Left lung (tissue), 10 donors: ENCODE results near the gene MAST4. TPM values are rescaled to one million over a fixed set of nuclear protein-coding genes. Genes with fewer than 3 reads are reported as not detected.
"Not testable (repeated sequence)": the region's sequence is repeated elsewhere in the genome, so short reads cannot be mapped to it uniquely, and the experiment has no call there.

Experiments used
- ATAC-seq: fragments of 200-7000 bp; cut with Tn5 transposase; one replicate; pipeline ENCODE4 v1.9.1; 2020; ENCODE audit warnings: moderate library complexity
- DNase-seq, 4 donors: peaks; one replicate each; pipeline ENCODE4 v3.0.0-alpha.2; 2013 to 2020
- H3K27ac ChIP-seq, 2 donors: fragments of 200-600 bp; sonication (generic) in 1 of 2; one replicate each; pipeline versions ENCODE4 v1.5.0 to v1.8.0; 2020 to 2021
- H3K27me3 ChIP-seq, 2 donors: fragments of 200-600 bp; sonication (generic) in 1 of 2; one replicate each; pipeline versions ENCODE4 v1.5.0 to v1.8.0; 2020 to 2021
- H3K36me3 ChIP-seq, 2 donors: fragments of 200-600 bp; sonication (generic) in 1 of 2; one replicate each; pipeline versions ENCODE4 v1.5.0 to v1.8.0; 2020 to 2021
- H3K4me1 ChIP-seq, 2 donors: fragments of 200-600 bp; one replicate each; pipeline ENCODE4 v1.8.0; 2021
- H3K4me3 ChIP-seq, 2 donors: fragments of 200-600 bp; sonication (generic) in 1 of 2; one replicate each; pipeline versions ENCODE4 v1.5.0 to v1.8.0; 2020 to 2021; ENCODE audit warnings: mild to moderate bottlenecking in 1 of 2
- H3K9me3 ChIP-seq, 2 donors: fragments of 200-600 bp; sonication (generic) in 1 of 2; one replicate each; pipeline versions ENCODE4 v1.5.0 to v1.8.0; 2020 to 2021
- intact Hi-C, 2 donors: fragments of 100-400 bp; cut with DNase I; formaldehyde crosslinking; loops; one replicate each; pipeline versions ENCODE4 v1.11.2 to v1.14.2; 2022
- polyA plus RNA-seq, 6 donors: library from polyadenylated mRNA; unstranded; fragments of 120-200 nt; gene quantifications; one replicate each; pipeline ENCODE4 v1.2.1, GENCODE V29; 2013; ENCODE audit not compliant: insufficient read length in 6 of 6
- total RNA-seq, 2 donors: library from RNA; stranded (reverse); fragmentation: NEBNext Ultra II Directional; extraction: Animal tissue kit (Norgen Biotek cat#: 25700); gene quantifications; one replicate each; pipeline ENCODE4 v1.2.1, GENCODE V29; 2021
- TF ChIP-seq, protein P1 (sequence below), 2 donors: fragments of 200-600 bp; sonication (generic) in 1 of 2; IDR thresholded peaks; one replicate each; pipeline versions ENCODE4 v1.5.0 to v1.8.0; 2021; ENCODE audit warnings: antibody characterized with exemption in 2 of 2
- donor health status: DM: no; HTN: yes; CAD: no.
- donor health status: DM: no; HTN: no; CAD: no.

The MAST4 gene
- total and polyA plus RNA-seq, 8 donors = 47.7 to 57.6 (median 53.0) TPM

DNA sequence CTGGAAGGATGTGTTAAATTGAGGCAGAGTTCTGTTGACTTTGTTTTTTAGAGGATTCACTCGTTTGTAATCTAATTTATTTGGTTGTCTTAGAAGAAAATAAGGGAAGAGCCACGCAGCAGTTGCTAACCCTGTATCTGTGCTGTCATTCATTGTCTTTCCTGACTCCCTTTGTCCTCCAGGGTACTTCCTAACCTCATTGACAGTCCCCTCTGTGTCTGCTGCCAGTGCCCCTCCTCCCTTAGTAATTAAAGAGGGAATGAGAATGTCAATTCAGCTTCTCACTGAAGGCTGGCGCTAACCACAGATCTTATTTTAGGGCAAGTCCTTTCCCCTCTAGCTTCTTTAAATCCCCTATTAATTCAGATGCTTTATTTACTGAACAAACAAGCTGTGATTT is 84.0 kb downstream of the MAST4 start:
- H3K9me3 ChIP-seq = no peaks in the 10 kb centered on the region
- DNase-seq (no peak), ATAC-seq (no peak)
- no peaks in the 10 kb centered on the region for H3K4me1 ChIP-seq
- TF ChIP-seq, protein P1, sequence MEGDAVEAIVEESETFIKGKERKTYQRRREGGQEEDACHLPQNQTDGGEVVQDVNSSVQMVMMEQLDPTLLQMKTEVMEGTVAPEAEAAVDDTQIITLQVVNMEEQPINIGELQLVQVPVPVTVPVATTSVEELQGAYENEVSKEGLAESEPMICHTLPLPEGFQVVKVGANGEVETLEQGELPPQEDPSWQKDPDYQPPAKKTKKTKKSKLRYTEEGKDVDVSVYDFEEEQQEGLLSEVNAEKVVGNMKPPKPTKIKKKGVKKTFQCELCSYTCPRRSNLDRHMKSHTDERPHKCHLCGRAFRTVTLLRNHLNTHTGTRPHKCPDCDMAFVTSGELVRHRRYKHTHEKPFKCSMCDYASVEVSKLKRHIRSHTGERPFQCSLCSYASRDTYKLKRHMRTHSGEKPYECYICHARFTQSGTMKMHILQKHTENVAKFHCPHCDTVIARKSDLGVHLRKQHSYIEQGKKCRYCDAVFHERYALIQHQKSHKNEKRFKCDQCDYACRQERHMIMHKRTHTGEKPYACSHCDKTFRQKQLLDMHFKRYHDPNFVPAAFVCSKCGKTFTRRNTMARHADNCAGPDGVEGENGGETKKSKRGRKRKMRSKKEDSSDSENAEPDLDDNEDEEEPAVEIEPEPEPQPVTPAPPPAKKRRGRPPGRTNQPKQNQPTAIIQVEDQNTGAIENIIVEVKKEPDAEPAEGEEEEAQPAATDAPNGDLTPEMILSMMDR (IDR thresholded peaks at IDR 0.05) = no peak
- intact Hi-C loops = no loop called here
- no peak overlapping the region for H3K27ac ChIP-seq
- no peak overlapping the region for H3K4me3 ChIP-seq
- no peaks in the 10 kb centered on the region for H3K36me3 ChIP-seq
- H3K27me3 ChIP-seq = no peaks in the 10 kb centered on the region

DNA sequence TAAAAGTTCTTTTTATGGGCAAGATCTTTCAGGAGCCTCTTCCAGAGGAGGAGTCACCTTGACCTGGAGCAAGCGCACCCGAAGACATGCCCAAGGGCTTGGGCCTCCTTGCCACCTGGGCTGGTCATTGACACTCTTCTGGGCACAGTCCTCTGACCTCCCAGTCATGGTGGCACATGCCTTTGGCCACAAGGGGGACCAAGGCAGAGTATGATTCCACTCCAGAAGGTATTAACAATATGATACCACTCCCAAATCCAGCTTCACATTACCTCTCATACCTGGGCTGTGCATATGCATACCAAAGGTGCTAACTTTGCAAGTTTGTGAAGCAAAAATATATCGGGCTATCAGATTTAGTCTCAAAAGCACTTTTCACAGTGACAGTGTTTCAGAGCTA is 84.6 kb downstream of the MAST4 start:
- no peak overlapping the region for H3K27ac ChIP-seq
- intact Hi-C loops = no loop called here
- no peaks in the 10 kb centered on the region for H3K27me3 ChIP-seq
- H3K4me3 ChIP-seq = no peak overlapping the region
- ATAC-seq (no peak), DNase-seq (no peak)
- H3K4me1 ChIP-seq = no peaks in the 10 kb centered on the region
- no peaks in the 10 kb centered on the region for H3K36me3 ChIP-seq
- H3K9me3 ChIP-seq = no peaks in the 10 kb centered on the region
- TF ChIP-seq, protein P1 (IDR thresholded peaks at IDR 0.05) = no peak

DNA sequence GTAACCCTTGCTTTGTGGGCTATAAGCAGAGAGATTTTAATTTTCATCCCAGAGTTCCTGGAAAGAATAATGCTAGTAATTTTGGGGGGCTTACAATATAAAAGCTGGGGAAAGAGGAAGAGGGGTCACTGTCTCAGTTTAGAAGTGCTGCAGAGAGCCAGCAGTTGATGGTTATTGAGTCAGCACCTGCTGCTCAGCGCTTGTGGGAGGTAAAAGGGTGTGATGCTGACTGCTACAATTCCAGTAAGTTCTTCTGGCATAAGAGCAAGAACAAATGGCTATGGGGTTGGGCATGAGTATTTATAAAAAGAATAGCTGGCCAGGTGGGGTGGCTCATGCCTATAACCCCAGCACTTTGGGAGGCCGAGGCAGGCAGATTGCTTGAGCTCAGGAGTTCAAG is 88.5 kb downstream of the MAST4 start:
- no peaks in the 10 kb centered on the region for H3K9me3 ChIP-seq
- H3K27me3 ChIP-seq = no peaks in the 10 kb centered on the region
- intact Hi-C loops = no loop called here
- no peak overlapping the region for H3K27ac ChIP-seq
- no peaks in the 10 kb centered on the region for H3K36me3 ChIP-seq
- H3K4me1 ChIP-seq = no peaks in the 10 kb centered on the region
- ATAC-seq (no peak), DNase-seq (no peak)
- no peak overlapping the region for H3K4me3 ChIP-seq
- TF ChIP-seq, protein P1 (IDR thresholded peaks at IDR 0.05) = no peak

DNA sequence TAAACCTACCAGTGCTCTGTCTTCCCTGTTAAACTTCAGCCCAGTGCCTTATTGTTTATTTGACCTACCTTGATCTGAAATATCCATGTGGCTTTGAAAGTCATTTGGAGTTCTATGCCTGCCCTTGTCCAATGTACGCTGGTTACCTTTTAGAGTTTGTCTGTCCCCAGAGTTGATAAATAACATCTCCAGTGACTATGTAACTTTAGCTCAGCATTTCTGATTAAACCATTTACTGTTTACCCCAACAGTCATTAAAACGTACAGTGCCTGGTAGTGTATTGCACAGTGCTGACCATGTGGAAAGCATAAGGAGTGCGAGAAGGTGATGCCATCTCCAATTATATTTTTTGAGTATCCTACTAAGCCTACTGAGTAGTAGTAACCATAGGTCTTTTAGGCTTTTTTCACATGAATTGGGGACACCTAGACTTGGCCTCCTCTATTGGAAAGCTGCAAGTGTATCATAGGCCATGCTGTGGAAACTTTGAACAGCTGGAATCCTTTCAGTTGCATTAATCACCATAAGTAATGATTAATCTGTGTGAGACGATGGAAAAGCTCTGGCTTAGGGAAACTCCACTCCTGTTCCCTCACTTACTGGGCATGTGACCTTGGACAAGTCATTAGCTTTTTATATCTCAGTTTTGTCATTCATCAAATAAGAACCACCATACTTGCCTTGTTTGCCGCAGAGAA is 93.5 kb downstream of the MAST4 start:
- H3K27me3 ChIP-seq = no peaks in the 10 kb centered on the region
- DNase-seq = no peak
- no peak overlapping the region for H3K4me3 ChIP-seq
- H3K27ac ChIP-seq = no peak overlapping the region
- intact Hi-C loops = no loop called here
- H3K36me3 ChIP-seq = no peaks in the 10 kb centered on the region
- TF ChIP-seq, protein P1 (IDR thresholded peaks at IDR 0.05) = no peak
- no peaks in the 10 kb centered on the region for H3K4me1 ChIP-seq
- no peaks in the 10 kb centered on the region for H3K9me3 ChIP-seq
- ATAC-seq = no peak

DNA sequence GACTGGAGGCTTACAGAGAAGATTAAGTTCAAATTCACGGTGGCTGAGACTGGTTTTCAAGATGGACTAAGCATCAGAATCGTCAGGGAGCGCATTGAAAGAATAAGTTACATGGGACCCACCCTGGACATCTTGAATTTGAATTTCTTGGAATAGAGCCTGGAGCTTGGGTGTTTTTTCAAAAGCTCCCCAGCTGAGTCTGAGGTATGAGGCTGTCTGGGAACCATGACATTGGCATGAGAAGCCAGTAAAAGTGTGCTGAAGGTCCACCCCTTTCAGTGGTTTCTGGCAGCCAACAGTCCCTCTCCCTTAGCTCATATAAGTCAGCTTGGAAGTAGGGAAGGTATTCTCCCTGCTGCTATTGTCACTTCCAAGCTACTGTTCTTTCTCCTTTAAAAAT is 97.8 kb downstream of the MAST4 start:
- Histone ChIP-seq H3K9me3 (no peaks in the 10 kb centered on the region), H3K36me3 (no peaks in the 10 kb centered on the region), H3K27ac (no peak overlapping the region), H3K27me3 (no peaks in the 10 kb centered on the region), H3K4me3 (no peak overlapping the region), H3K4me1 (no peaks in the 10 kb centered on the region)
- intact Hi-C loops = no loop called here
- no peak for DNase-seq
- TF ChIP-seq, protein P1 (IDR thresholded peaks at IDR 0.05) = no peak
- no peak for ATAC-seq

DNA sequence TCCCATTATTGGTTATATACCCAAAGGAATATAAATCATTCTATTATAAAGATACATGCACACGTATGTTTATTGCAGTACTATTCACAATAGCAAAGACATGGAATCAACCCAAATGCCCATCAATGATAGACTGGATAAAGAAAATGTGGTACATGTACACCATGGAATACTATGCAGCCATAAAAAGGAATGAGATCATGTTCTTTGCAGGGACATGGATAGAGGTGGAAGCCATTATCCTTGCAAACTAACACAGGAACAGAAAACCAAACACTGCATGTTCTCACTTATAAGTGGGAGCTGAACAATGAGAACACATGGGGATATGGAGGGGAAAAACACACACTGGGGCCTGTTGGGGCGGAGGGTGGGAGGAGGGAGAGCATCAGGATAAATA is 99.6 kb downstream of the MAST4 start:
- H3K27ac ChIP-seq, H3K36me3 ChIP-seq, H3K4me3 ChIP-seq, intact Hi-C loops, DNase-seq, H3K4me1 ChIP-seq, ATAC-seq, H3K27me3 ChIP-seq, H3K9me3 ChIP-seq: not testable (repeated sequence)
